Caco-2 (cell line): ENCODE results near the gene MSLN. TPM values are rescaled to one million over a fixed set of nuclear protein-coding genes. Genes with fewer than 3 reads are reported as not detected.

Source experiments
- BruUV-seq: library from RNA; stranded (reverse); fragments of 400-500 nt; replicated peaks from 2 replicates; lab custom pipeline; 2021; lab: Mats Ljungman, UMichigan
- CTCF ChIA-PET: fragments of 300-600 bp; sonication (Branson Sonifier 250); formaldehyde crosslinking; loops from one replicate; lab custom pipeline; 2022; ENCODE audit warnings: antibody characterized with exemption; lab: Charles Lee
- POLR2A ChIA-PET: fragments of 300-600 bp; sonication (Branson Sonifier 250); formaldehyde crosslinking; loops from one replicate; lab custom pipeline; 2022; ENCODE audit warnings: antibody characterized with exemption; lab: Charles Lee
- DNase-seq, 2 experiments: peaks; one replicate each; pipeline versions ENCODE4 v3.0.0 to v3.0.0-alpha.2; 2020 to 2022
- H3K27me3 ChIP-seq: replicated peaks from 2 replicates; pipeline ENCODE4 v1.6.0; 2011; ENCODE audit warnings: low read length; ENCODE audit not compliant: control insufficient read depth, insufficient read depth
- H3K36me3 ChIP-seq: 2 replicates; pipeline ENCODE4 v1.5.1; 2011; ENCODE audit warnings: low read length; ENCODE audit not compliant: control insufficient read depth, insufficient read depth
- H3K4me1 ChIP-seq: fragments of 250-450 bp; sonication (Bioruptor Pico); 2 replicates; pipeline ENCODE4 v1.5.1; 2020; ENCODE audit warnings: mild to moderate bottlenecking
- H3K4me3 ChIP-seq: 2 replicates; pipeline ENCODE4 v1.5.1; 2011; ENCODE audit warnings: low read depth, mild to moderate bottlenecking, control low read depth, low read length
- H3K9me3 ChIP-seq: fragments of 250-450 bp; sonication (Bioruptor Pico); 2 replicates; pipeline ENCODE4 v1.5.1; 2020; ENCODE audit warnings: mild to moderate bottlenecking, moderate library complexity
- H3K27ac Mint-ChIP-seq: one replicate; pipeline ENCODE4 v1.8.0; 2022; ENCODE audit warnings: mixed read lengths; ENCODE audit not compliant: unreplicated experiment
- H3K27me3 Mint-ChIP-seq: one replicate; pipeline ENCODE4 v1.8.0; 2022; ENCODE audit warnings: mixed read lengths; ENCODE audit not compliant: insufficient read depth, unreplicated experiment
- H3K36me3 Mint-ChIP-seq: one replicate; pipeline ENCODE4 v1.8.0; 2022; ENCODE audit warnings: mild to moderate bottlenecking, mixed read lengths; ENCODE audit not compliant: insufficient read depth, unreplicated experiment
- H3K4me1 Mint-ChIP-seq: one replicate; pipeline ENCODE4 v1.8.0; 2022; ENCODE audit warnings: low read depth, mixed read lengths; ENCODE audit not compliant: unreplicated experiment
- H3K4me3 Mint-ChIP-seq: one replicate; pipeline ENCODE4 v1.8.0; 2022; ENCODE audit warnings: mild to moderate bottlenecking, moderate library complexity, mixed read lengths; ENCODE audit not compliant: unreplicated experiment
- H3K9me3 Mint-ChIP-seq: one replicate; pipeline ENCODE4 v1.8.0; 2022; ENCODE audit warnings: mixed read lengths; ENCODE audit not compliant: unreplicated experiment
- intact Hi-C: fragments of 100-400 bp; cut with micrococcal nuclease; formaldehyde crosslinking; loops from one replicate; pipeline ENCODE4 v1.10.0; 2022; ENCODE audit not compliant: unreplicated experiment
- total RNA-seq: library from RNA; stranded (reverse); gene quantifications from 2 replicates; pipeline ENCODE4 v1.2.3, GENCODE V29; 2022
- TF ChIP-seq, protein P1 (sequence below), 2 experiments: fragments of 200-600 bp in 1 of 2; IDR thresholded peaks; 1 replicate in 1 of 2; 2 replicates in 1 of 2; pipeline versions ENCODE4 v1.5.1 to v1.8.0; 2011 to 2022; ENCODE audit warnings: antibody characterized with exemption in 1 of 2, control low read depth in 1 of 2, inconsistent platforms in 1 of 2, low read depth in 1 of 2, low read length in 1 of 2, mild to moderate bottlenecking in 1 of 2, moderate library complexity in 1 of 2; ENCODE audit not compliant: insufficient read depth in 1 of 2, severe bottlenecking in 1 of 2, unreplicated experiment in 1 of 2

Gene MSLN
- total RNA-seq, 1 experiment from 2014 or later, result 0.36 TPM

DNA sequence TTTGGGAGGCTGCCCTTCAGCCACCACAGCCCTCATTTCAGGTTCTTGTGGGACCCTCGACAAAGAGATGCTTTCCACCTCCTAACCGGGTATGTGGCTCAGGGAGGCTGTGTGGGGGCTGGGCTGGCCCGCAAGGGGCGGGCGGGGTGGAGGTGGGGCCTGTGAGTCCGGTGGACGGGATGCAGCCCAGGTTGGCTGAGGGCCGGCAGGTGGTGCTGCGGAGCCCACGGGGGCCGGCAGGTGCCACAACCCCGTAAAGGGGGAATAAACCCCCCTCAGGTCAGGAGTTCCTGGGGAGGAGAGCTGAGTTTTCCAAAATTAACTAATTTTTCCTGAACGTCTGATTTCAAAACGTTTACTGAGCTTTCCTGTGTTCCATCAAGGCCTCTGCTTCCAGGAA, 14.8 kb upstream of the MSLN start:
- BruUV-seq, result no TSS peak
- TF ChIP-seq, protein P1, sequence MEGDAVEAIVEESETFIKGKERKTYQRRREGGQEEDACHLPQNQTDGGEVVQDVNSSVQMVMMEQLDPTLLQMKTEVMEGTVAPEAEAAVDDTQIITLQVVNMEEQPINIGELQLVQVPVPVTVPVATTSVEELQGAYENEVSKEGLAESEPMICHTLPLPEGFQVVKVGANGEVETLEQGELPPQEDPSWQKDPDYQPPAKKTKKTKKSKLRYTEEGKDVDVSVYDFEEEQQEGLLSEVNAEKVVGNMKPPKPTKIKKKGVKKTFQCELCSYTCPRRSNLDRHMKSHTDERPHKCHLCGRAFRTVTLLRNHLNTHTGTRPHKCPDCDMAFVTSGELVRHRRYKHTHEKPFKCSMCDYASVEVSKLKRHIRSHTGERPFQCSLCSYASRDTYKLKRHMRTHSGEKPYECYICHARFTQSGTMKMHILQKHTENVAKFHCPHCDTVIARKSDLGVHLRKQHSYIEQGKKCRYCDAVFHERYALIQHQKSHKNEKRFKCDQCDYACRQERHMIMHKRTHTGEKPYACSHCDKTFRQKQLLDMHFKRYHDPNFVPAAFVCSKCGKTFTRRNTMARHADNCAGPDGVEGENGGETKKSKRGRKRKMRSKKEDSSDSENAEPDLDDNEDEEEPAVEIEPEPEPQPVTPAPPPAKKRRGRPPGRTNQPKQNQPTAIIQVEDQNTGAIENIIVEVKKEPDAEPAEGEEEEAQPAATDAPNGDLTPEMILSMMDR (IDR thresholded peaks at IDR 0.05; ENCODE audit: insufficient read depth in 1 of 2, low read depth in 1 of 2, low read length in 1 of 2, severe bottlenecking in 1 of 2, unreplicated experiment in 1 of 2), result peak; percentile 46 to 80
- Histone ChIP-seq H3K9me3 (no peaks in the 10 kb centered on the region), H3K36me3 (no peaks in the 10 kb centered on the region), H3K4me1 (no peaks in the 10 kb centered on the region), H3K4me3 (no peak overlapping the region), H3K27me3 (no peaks in the 10 kb centered on the region)
- peak in 1 of 2 experiments; percentile 65 for DNase-seq
- intact Hi-C loops, result no loop called here
- no peaks in the 10 kb centered on the region for H3K27me3 Mint-ChIP-seq
- H3K4me1 Mint-ChIP-seq, result no peaks in the 10 kb centered on the region
- ChIA-PET CTCF (interaction anchor here (0.7 kb wide), 1 partner anchor 51 kb away, joined by 4 read pairs; no protein-coding TSS in a partner anchor), POLR2A (no interaction called here)
- no peak overlapping the region for H3K27ac Mint-ChIP-seq
- H3K36me3 Mint-ChIP-seq, result no peaks in the 10 kb centered on the region
- no peaks in the 10 kb centered on the region for H3K9me3 Mint-ChIP-seq
- H3K4me3 Mint-ChIP-seq, result no peak overlapping the region

DNA sequence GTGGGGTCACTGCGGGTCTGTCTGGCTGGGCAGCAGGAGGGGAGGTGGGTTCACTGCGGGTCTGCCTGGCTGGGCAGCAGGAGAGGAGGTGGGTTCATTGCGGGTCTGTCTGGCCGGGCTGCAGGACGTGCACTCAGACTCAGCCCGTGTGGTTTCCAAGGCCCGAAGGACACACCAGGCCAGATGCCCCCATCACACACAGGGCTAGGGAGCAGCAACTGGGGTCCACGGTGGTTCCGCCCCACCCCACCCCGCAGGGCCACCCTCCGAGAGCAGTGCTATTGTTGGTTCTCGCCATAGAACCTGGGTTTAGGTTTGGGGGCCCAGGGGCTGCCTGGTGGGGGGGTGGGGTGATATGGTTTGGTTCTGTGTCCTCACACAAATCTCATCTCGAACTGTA, 13.9 kb upstream of the MSLN start:
- no peak overlapping the region for H3K4me3 ChIP-seq
- intact Hi-C loops, result no loop called here
- no peaks in the 10 kb centered on the region for H3K4me1 Mint-ChIP-seq
- no peak for DNase-seq
- TF ChIP-seq, protein P1 (IDR thresholded peaks at IDR 0.05; ENCODE audit: insufficient read depth in 1 of 2, low read depth in 1 of 2, low read length in 1 of 2, severe bottlenecking in 1 of 2, unreplicated experiment in 1 of 2), result no peak
- H3K36me3 ChIP-seq, result no peaks in the 10 kb centered on the region
- H3K9me3 ChIP-seq, result no peaks in the 10 kb centered on the region
- peaks cover 1% of the 10 kb centered on the region for H3K4me1 ChIP-seq
- H3K27me3 ChIP-seq, result no peaks in the 10 kb centered on the region
- POLR2A ChIA-PET, result interaction anchor here (0.6 kb wide), 1 partner anchor 66 kb away, joined by 3 read pairs; no protein-coding TSS in a partner anchor
- CTCF ChIA-PET, result no interaction called here
- no peaks in the 10 kb centered on the region for H3K9me3 Mint-ChIP-seq
- no TSS peak for BruUV-seq
- H3K36me3 Mint-ChIP-seq, result peaks cover under 1% of the 10 kb centered on the region
- H3K27ac Mint-ChIP-seq, result no peak overlapping the region
- H3K4me3 Mint-ChIP-seq, result no peak overlapping the region
- H3K27me3 Mint-ChIP-seq, result no peaks in the 10 kb centered on the region

DNA sequence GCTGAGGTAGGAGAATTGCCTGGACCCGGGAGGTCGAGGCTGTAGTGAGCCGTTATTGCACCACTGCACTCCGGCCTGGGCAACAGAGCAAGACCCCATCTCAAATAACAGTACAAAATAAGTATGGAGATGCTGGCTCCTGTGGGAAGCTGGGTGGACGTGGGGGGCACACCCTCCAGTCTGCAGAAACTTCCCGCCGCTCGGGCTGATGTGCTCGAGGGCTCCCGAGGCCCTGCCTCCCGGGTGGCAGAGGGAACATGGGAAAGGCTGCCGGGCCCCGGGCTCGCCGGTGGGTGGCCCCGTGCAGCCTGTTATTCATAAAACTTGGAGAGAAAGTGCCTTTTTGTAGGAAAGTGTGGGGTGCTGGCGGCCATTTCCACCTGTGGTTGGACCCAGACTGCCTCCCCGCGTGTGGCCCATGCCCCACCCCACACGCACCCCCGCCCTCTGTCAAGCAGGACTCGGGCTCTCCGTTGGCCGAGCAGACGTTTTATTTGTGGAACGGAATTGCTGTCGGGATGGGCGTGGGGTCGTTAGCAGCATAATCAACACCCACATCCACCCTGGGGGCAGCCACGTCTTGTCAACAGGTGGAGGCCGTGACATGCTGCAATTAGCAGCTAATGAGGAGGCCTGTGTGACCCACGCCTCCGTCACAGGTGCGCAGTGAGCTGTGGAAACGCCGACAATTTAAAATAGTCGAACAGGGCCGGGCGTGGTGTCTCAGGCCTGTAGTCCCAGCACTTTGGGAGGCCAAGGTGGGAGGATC, 12.4 kb upstream of the MSLN start:
- Histone ChIP-seq H3K4me1 (peaks cover 6% of the 10 kb centered on the region), H3K27me3 (no peaks in the 10 kb centered on the region), H3K4me3 (no peak overlapping the region), H3K9me3 (no peaks in the 10 kb centered on the region), H3K36me3 (no peaks in the 10 kb centered on the region)
- TF ChIP-seq, protein P1 (IDR thresholded peaks at IDR 0.05; ENCODE audit: insufficient read depth in 1 of 2, low read depth in 1 of 2, low read length in 1 of 2, severe bottlenecking in 1 of 2, unreplicated experiment in 1 of 2), result no peak
- Mint-ChIP-seq H3K36me3 (peaks cover 4% of the 10 kb centered on the region), H3K27ac (no peak overlapping the region), H3K4me1 (peaks cover 7% of the 10 kb centered on the region), H3K4me3 (no peak overlapping the region), H3K9me3 (no peaks in the 10 kb centered on the region), H3K27me3 (no peaks in the 10 kb centered on the region)
- intact Hi-C loops, result no loop called here
- no peak for DNase-seq
- CTCF ChIA-PET, result interaction anchor here (1.2 kb wide), 1 partner anchor 12 kb away, joined by 3 read pairs; no protein-coding TSS in a partner anchor
- no TSS peak for BruUV-seq
- POLR2A ChIA-PET, result no interaction called here
